HEK293 (cell line): ENCODE data around the gene IFFO2.

Source experiments
- CTCF ChIA-PET: fragments of 350-600 bp; formaldehyde crosslinking; extraction: SDS; loops from one replicate; lab custom pipeline; 2021; ENCODE audit warnings: antibody characterized with exemption; lab: Yijun Ruan, JAX
- POLR2A ChIA-PET: fragments of 300-600 bp; formaldehyde crosslinking; extraction: SDS; loops from one replicate; lab custom pipeline; 2020; ENCODE audit warnings: antibody characterized with exemption, inconsistent platforms; lab: Yijun Ruan, JAX
- H3K27ac ChIP-seq: fragments of 200-500 bp; sonication (Bioruptor generic); 2 replicates; pipeline ENCODE4 v1.5.1; 2014; ENCODE audit warnings: low read depth, low read length, control low read depth, inconsistent platforms; ENCODE audit errors: extremely low read depth
- H3K36me3 ChIP-seq, 2 experiments: fragments of 200-500 bp in 1 of 2; sonication (Bioruptor generic) in 1 of 2; 1 replicate in 1 of 2; 2 replicates in 1 of 2; pipeline ENCODE4 v1.5.1; 2014 to 2017; ENCODE audit warnings: inconsistent platforms in 2 of 2, low read length in 2 of 2; ENCODE audit not compliant: control insufficient read depth in 2 of 2, insufficient read depth in 1 of 2
- H3K4me1 ChIP-seq: fragments of 200-500 bp; sonication (Bioruptor generic); 2 replicates; pipeline ENCODE4 v1.5.1; 2014; ENCODE audit warnings: mild to moderate bottlenecking, low read length, inconsistent platforms; ENCODE audit not compliant: control insufficient read depth, insufficient read depth
- H3K4me3 ChIP-seq: 2 replicates; pipeline ENCODE4 v1.5.1; 2011; ENCODE audit warnings: low read depth, mild to moderate bottlenecking, control low read depth, low read length, moderate library complexity
- H3K9me3 ChIP-seq: fragments of 200-500 bp; sonication (Bioruptor generic); 2 replicates; pipeline ENCODE4 v1.5.1; 2014; ENCODE audit warnings: low read depth, low read length, inconsistent platforms; ENCODE audit not compliant: control insufficient read depth, insufficient read depth
- ELK4 ChIP-seq: IDR thresholded peaks from 2 replicates; pipeline ENCODE4 v1.6.1; 2011; ENCODE audit warnings: mild to moderate bottlenecking, low read depth, low read length, borderline replicate concordance
- GLI4 ChIP-seq: fragments of 450-650 bp; formaldehyde crosslinking; IDR thresholded peaks from 2 replicates; pipeline ENCODE4 v1.5.1; 2016; ENCODE audit warnings: missing biosample characterization, missing genetic modification characterization
- GLIS2 ChIP-seq: fragments of 450-650 bp; formaldehyde crosslinking; IDR thresholded peaks from 2 replicates; pipeline ENCODE4 v1.5.1; 2016; ENCODE audit warnings: missing biosample characterization, missing genetic modification characterization
- KLF16 ChIP-seq: fragments of 450-650 bp; formaldehyde crosslinking; IDR thresholded peaks from 2 replicates; pipeline ENCODE4 v1.5.1; 2017; ENCODE audit warnings: missing biosample characterization, missing genetic modification characterization
- MEIS1 ChIP-seq: sonication (generic); formaldehyde crosslinking; IDR thresholded peaks from 2 replicates; pipeline ENCODE4 v1.8.1; 2022; ENCODE audit warnings: missing genetic modification reagents, mild to moderate bottlenecking, borderline replicate concordance
- PRDM6 ChIP-seq: fragments of 450-650 bp; formaldehyde crosslinking; IDR thresholded peaks from 2 replicates; pipeline ENCODE4 v1.5.1; 2017; ENCODE audit warnings: missing biosample characterization, missing genetic modification characterization
- SALL2 ChIP-seq: fragments of 450-650 bp; formaldehyde crosslinking; IDR thresholded peaks from 2 replicates; pipeline ENCODE4 v1.5.0; 2017; ENCODE audit warnings: missing biosample characterization, mild to moderate bottlenecking, missing genetic modification characterization, borderline replicate concordance
- ZBTB48 ChIP-seq: fragments of 450-650 bp; formaldehyde crosslinking; IDR thresholded peaks from 2 replicates; pipeline ENCODE4 v1.5.1; 2016; ENCODE audit warnings: missing biosample characterization, missing genetic modification characterization
- ZBTB7A ChIP-seq: fragments of 450-650 bp; formaldehyde crosslinking; IDR thresholded peaks from 2 replicates; pipeline ENCODE4 v1.5.1; 2016; ENCODE audit warnings: low read depth, missing biosample characterization, missing genetic modification characterization
- ZBTB8A ChIP-seq: fragments of 450-650 bp; formaldehyde crosslinking; IDR thresholded peaks from 2 replicates; pipeline ENCODE4 v1.5.1; 2016; ENCODE audit warnings: missing biosample characterization, missing genetic modification characterization
- ZFHX2 ChIP-seq: fragments of 450-650 bp; formaldehyde crosslinking; conservative IDR thresholded peaks from 2 replicates; pipeline ENCODE4 v1.5.1; 2016; ENCODE audit warnings: missing biosample characterization, missing genetic modification characterization
- ZFP41 ChIP-seq: fragments of 450-650 bp; formaldehyde crosslinking; IDR thresholded peaks from 2 replicates; pipeline ENCODE4 v1.5.1; 2016; ENCODE audit warnings: missing biosample characterization, missing genetic modification characterization, borderline replicate concordance
- ZNF174 ChIP-seq: fragments of 450-650 bp; formaldehyde crosslinking; IDR thresholded peaks from 2 replicates; pipeline ENCODE4 v1.5.0; 2017; ENCODE audit warnings: missing biosample characterization, mild to moderate bottlenecking, missing genetic modification characterization
- ZNF18 ChIP-seq: fragments of 450-650 bp; formaldehyde crosslinking; IDR thresholded peaks from 2 replicates; pipeline ENCODE4 v1.5.1; 2016; ENCODE audit warnings: missing biosample characterization, missing genetic modification characterization
- ZNF19 ChIP-seq: fragments of 450-650 bp; formaldehyde crosslinking; IDR thresholded peaks from 2 replicates; pipeline ENCODE4; 2016; ENCODE audit warnings: missing biosample characterization, missing genetic modification characterization, low read depth
- ZNF211 ChIP-seq: fragments of 450-650 bp; formaldehyde crosslinking; IDR thresholded peaks from 2 replicates; pipeline ENCODE4 v1.5.1; 2016; ENCODE audit warnings: low read depth, missing biosample characterization, missing genetic modification characterization
- ZNF280C ChIP-seq: fragments of 450-650 bp; formaldehyde crosslinking; IDR thresholded peaks from 2 replicates; pipeline ENCODE4 v1.5.1; 2016; ENCODE audit warnings: missing biosample characterization, missing genetic modification characterization
- ZNF366 ChIP-seq: fragments of 450-650 bp; formaldehyde crosslinking; conservative IDR thresholded peaks from 2 replicates; pipeline ENCODE4 v1.5.1; 2016; ENCODE audit warnings: missing biosample characterization, missing genetic modification characterization
- ZNF391 ChIP-seq: fragments of 450-650 bp; formaldehyde crosslinking; IDR thresholded peaks from 2 replicates; pipeline ENCODE4 v1.5.1; 2016; ENCODE audit warnings: low read depth, missing biosample characterization, missing genetic modification characterization, borderline replicate concordance
- ZNF404 ChIP-seq: fragments of 450-650 bp; formaldehyde crosslinking; IDR thresholded peaks from 2 replicates; pipeline ENCODE4 v1.5.1; 2017; ENCODE audit warnings: missing biosample characterization, missing genetic modification characterization
- ZNF549 ChIP-seq: fragments of 450-650 bp; IDR thresholded peaks from 2 replicates; pipeline ENCODE4 v1.5.1; 2018; ENCODE audit warnings: missing biosample characterization, missing genetic modification characterization, mild to moderate bottlenecking, inconsistent platforms, moderate library complexity
- ZNF561 ChIP-seq: fragments of 450-650 bp; IDR thresholded peaks from 2 replicates; pipeline ENCODE4 v1.5.1; 2018; ENCODE audit warnings: missing biosample characterization, missing genetic modification characterization, borderline replicate concordance
- ZNF645 ChIP-seq: fragments of 450-650 bp; formaldehyde crosslinking; IDR thresholded peaks from 2 replicates; pipeline ENCODE4; 2016; ENCODE audit warnings: missing biosample characterization, missing genetic modification characterization
- ZNF76 ChIP-seq: fragments of 450-650 bp; formaldehyde crosslinking; IDR thresholded peaks from 2 replicates; pipeline ENCODE4; 2016; ENCODE audit warnings: low read depth, missing biosample characterization, missing genetic modification characterization, borderline replicate concordance
- ZNF776 ChIP-seq: fragments of 450-650 bp; formaldehyde crosslinking; IDR thresholded peaks from 2 replicates; pipeline ENCODE4 v1.5.0; 2017; ENCODE audit warnings: missing biosample characterization, missing genetic modification characterization, borderline replicate concordance
- ZNF837 ChIP-seq: fragments of 450-650 bp; formaldehyde crosslinking; IDR thresholded peaks from 2 replicates; pipeline ENCODE4 v1.5.1; 2016; ENCODE audit warnings: missing biosample characterization, missing genetic modification characterization
- ZSCAN30 ChIP-seq: fragments of 450-650 bp; IDR thresholded peaks from 2 replicates; pipeline ENCODE4 v1.5.1; 2018; ENCODE audit warnings: missing biosample characterization, mild to moderate bottlenecking, missing genetic modification characterization, moderate library complexity

IFFO2 gene

GRCh38 chr1:18856435-18856834, 100.0 kb downstream of the IFFO2 start:
- ChIA-PET CTCF (interaction anchor here (1.0 kb wide), 1 partner anchor 19 kb away, joined by 3 read pairs; no protein-coding TSS in a partner anchor), POLR2A (no interaction called here)
- Histone ChIP-seq H3K27ac (no peak overlapping the region), H3K4me3 (no peak overlapping the region), H3K36me3 (no peaks in the 10 kb centered on the region), H3K4me1 (no peaks in the 10 kb centered on the region), H3K9me3 (no peaks in the 10 kb centered on the region)
- TF ChIP-seq ZNF19 (no peak), ZNF776 (tag by site-specific recombination) (no peak), ZSCAN30 (tag by site-specific recombination) (no peak), ZFHX2 (tag by site-specific recombination) (no peak), ZNF76 (tag by site-specific recombination) (no peak), ZBTB8A (tag by site-specific recombination) (no peak), ZNF211 (tag by site-specific recombination) (no peak), ZNF837 (tag by site-specific recombination) (no peak), ELK4 (no peak), KLF16 (tag by site-specific recombination) (no peak)

- no peak overlapping the region for H3K4me3 ChIP-seq
- TF ChIP-seq MEIS1 (no peak), ZNF391 (tag by site-specific recombination) (no peak), ZBTB48 (tag by site-specific recombination) (no peak), GLI4 (tag by site-specific recombination) (no peak), ZBTB7A (tag by site-specific recombination) (no peak), ZFP41 (no peak), GLIS2 (no peak), SALL2 (tag by site-specific recombination) (no peak), ZNF645 (no peak), ZNF549 (tag by site-specific recombination) (no peak), ZNF76 (tag by site-specific recombination) (no peak), ZNF366 (no peak), ZNF174 (tag by site-specific recombination) (no peak), ZNF561 (tag by site-specific recombination) (no peak), ZNF280C (no peak), PRDM6 (tag by site-specific recombination) (no peak), ZNF404 (tag by site-specific recombination) (no peak), ZNF18 (tag by site-specific recombination) (no peak)
- TF ChIP-seq, all 188 proteins: peak for 0
- Histone ChIP-seq H3K9me3 (no peaks in the 10 kb centered on the region), H3K27ac (no peak overlapping the region), H3K36me3 (no peaks in the 10 kb centered on the region), H3K4me1 (no peaks in the 10 kb centered on the region)
- ChIA-PET POLR2A (no interaction called here), CTCF (no interaction called here)
Measured at GRCh38 chr1:18855573-18855972, 100.9 kb downstream of the IFFO2 start.
